Keratinocyte (primary cell): ENCODE data around the gene GNA15. TPM values are rescaled to one million over a fixed set of nuclear protein-coding genes. Genes with fewer than 3 reads are reported as not detected.

ENCODE experiments used
- DNase-seq: peaks from one replicate; pipeline ENCODE4 v3.0.0-alpha.2; 2011; ENCODE audit warnings: low read depth, missing footprints, low spot score
- FAIRE-seq: peaks from 2 replicates; lab custom pipeline; 2011; peaks lifted over from hg19 to GRCh38; lab: Jason Lieb, UNC
- H2AFZ ChIP-seq: 2 replicates; pipeline ENCODE4 v1.6.0; 2012; ENCODE audit warnings: low read length, control low read depth, inconsistent platforms; ENCODE audit not compliant: control insufficient read depth
- H3K27ac ChIP-seq: 2 replicates; pipeline ENCODE4 v1.5.1; 2011; ENCODE audit warnings: low read length; ENCODE audit not compliant: control insufficient read depth, insufficient read depth
- H3K27me3 ChIP-seq: 3 replicates; pipeline ENCODE4 v1.6.0; 2011; ENCODE audit warnings: low read length; ENCODE audit not compliant: control insufficient read depth, insufficient read depth; ENCODE audit errors: extremely low read depth
- H3K36me3 ChIP-seq, 2 experiments: 2 replicates in 1 of 2; 3 replicates in 1 of 2; pipeline ENCODE4 v1.5.1; 2011; ENCODE audit warnings: low read length in 2 of 2, mild to moderate bottlenecking in 1 of 2; ENCODE audit not compliant: control insufficient read depth in 2 of 2, insufficient read depth in 2 of 2; ENCODE audit errors: extremely low read depth in 1 of 2
- H3K4me1 ChIP-seq: 3 replicates; pipeline ENCODE4 v1.5.1; 2011; ENCODE audit warnings: low read length; ENCODE audit not compliant: control insufficient read depth, insufficient read depth; ENCODE audit errors: extremely low read depth
- H3K4me2 ChIP-seq: 3 replicates; pipeline ENCODE4 v1.6.0; 2011; ENCODE audit warnings: low read depth, low read length; ENCODE audit not compliant: control insufficient read depth, insufficient read depth; ENCODE audit errors: extremely low read depth
- H3K4me3 ChIP-seq, 3 experiments: fragments of 200-600 bp in 1 of 3; sonication (generic) in 1 of 3; 2 replicates in 2 of 3; 3 replicates in 1 of 3; pipeline ENCODE4 v1.5.1; 2011 to 2016; ENCODE audit warnings: low read length in 3 of 3, mild to moderate bottlenecking in 3 of 3, control low read depth in 2 of 3, inconsistent platforms in 1 of 3, low read depth in 1 of 3, mixed read lengths in 1 of 3, mixed run types in 1 of 3, moderate library complexity in 1 of 3; ENCODE audit not compliant: control insufficient read depth in 2 of 3, insufficient read depth in 2 of 3; ENCODE audit errors: extremely low read depth in 1 of 3
- H3K79me2 ChIP-seq: 2 replicates; pipeline ENCODE4 v1.6.0; 2012; ENCODE audit warnings: low read length; ENCODE audit not compliant: control insufficient read depth, insufficient read depth
- H3K9ac ChIP-seq: 3 replicates; pipeline ENCODE4 v1.6.0; 2011; ENCODE audit warnings: low read length; ENCODE audit not compliant: control insufficient read depth, insufficient read depth; ENCODE audit errors: extremely low read depth
- H3K9me1 ChIP-seq: 3 replicates; pipeline ENCODE4 v1.6.0; 2011; ENCODE audit warnings: low read length; ENCODE audit not compliant: control insufficient read depth, insufficient read depth; ENCODE audit errors: extremely low read depth
- H3K9me3 ChIP-seq: 2 replicates; pipeline ENCODE4 v1.5.1; 2012; ENCODE audit warnings: low read depth, low read length; ENCODE audit not compliant: control insufficient read depth
- H4K20me1 ChIP-seq: 3 replicates; pipeline ENCODE4 v1.6.0; 2011; ENCODE audit warnings: low read length; ENCODE audit not compliant: control insufficient read depth, insufficient read depth; ENCODE audit errors: extremely low read depth
- EZH2 ChIP-seq: IDR thresholded peaks from one replicate; pipeline ENCODE4 v1.6.1; 2012; ENCODE audit warnings: inconsistent platforms, mild to moderate bottlenecking, low read length, moderate library complexity
- dilution Hi-C: fragments of 300-500 bp; cut with MboI; formaldehyde crosslinking; loops from one replicate; pipeline ENCODE4 v1.7.0; 2020; ENCODE audit warnings: low sequenced_read_pairs; ENCODE audit not compliant: extremely low pct_ligation_motif_present
- polyA plus RNA-seq, 5 experiments: library from polyadenylated mRNA; depleted of rRNA in 3 of 5; stranded (reverse) in 3 of 5; stranded (forward) in 1 of 5; unstranded in 1 of 5; fragments of >200 nt; gene quantifications; 1 replicate in 1 of 5; 2 replicates in 3 of 5; 3 replicates in 1 of 5; pipeline versions ENCODE4 v1.2.1 to v1.2.3, GENCODE V29; 2011 to 2012; ENCODE audit warnings: missing spikeins in 2 of 5, low read depth in 1 of 5, low replicate concordance in 1 of 5
- TF ChIP-seq, protein P1 (sequence below), 3 experiments: IDR thresholded peaks in 1 of 3; conservative IDR thresholded peaks in 1 of 3; optimal IDR thresholded peaks in 1 of 3; 2 replicates in 2 of 3; 3 replicates in 1 of 3; pipeline versions ENCODE3 to v1.5.1; 2011; ENCODE audit warnings: low read length in 3 of 3, mild to moderate bottlenecking in 3 of 3, moderate library complexity in 2 of 3, control low read depth in 1 of 3, inconsistent platforms in 1 of 3; ENCODE audit not compliant: insufficient read depth in 2 of 3; ENCODE audit errors: extremely low read depth in 1 of 3

Gene GNA15
- polyA plus RNA-seq, 1 donor (not counting 4 experiments of a cell fraction or from before 2014, with no cell fraction given): 60.0 TPM

DNA sequence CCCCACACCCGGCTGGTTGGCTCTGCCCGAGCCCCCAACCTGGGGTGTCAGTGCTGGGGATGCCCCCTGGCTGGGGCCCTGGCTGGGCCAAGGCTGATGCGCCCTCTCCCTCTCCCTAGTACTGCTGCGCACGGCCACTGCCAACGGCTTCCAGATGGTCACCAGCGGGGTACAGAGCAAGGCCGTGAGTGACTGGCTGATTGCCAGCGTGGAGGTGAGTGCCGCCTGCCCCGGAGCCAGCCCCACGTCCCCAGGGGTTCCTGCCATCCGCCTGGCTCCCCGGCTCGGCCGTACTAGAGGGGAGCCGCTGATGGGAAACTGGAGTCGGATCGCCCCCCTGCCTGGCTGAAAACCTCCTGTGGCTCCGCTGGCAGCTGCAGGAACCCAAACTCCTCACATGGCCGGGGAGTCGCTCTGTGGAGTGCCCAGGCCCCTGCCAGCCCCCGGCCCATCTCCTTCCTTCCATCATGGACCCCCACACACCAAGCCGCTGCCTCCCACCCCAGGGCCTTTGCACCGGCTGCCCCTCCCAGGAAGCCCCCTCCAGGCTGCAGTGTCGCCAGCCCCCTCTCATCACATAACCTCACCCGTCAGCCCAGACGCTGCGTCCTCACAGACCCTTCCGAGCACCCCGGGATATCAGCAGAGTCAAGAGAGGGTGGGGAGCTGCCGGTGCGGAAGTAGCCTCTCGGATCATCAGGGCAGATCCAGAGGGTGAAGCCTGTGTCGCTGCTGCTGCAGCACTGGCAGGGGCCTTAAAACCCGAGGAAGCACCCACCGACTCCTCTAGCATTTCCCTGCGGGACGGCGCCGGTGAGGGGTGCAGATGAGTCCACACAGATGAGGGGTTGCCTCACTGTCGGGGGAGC, 60.5 kb downstream of the GNA15 start:
- no peak overlapping the region for H3K9ac ChIP-seq
- H3K36me3 ChIP-seq: peaks cover 8 to 19% of the 10 kb centered on the region in 2 experiments
- H4K20me1 ChIP-seq: peaks cover 6% of the 10 kb centered on the region
- H3K27me3 ChIP-seq: no peaks in the 10 kb centered on the region
- no peak overlapping the region for H3K4me2 ChIP-seq
- H3K9me1 ChIP-seq: no peaks in the 10 kb centered on the region
- H3K9me3 ChIP-seq: no peaks in the 10 kb centered on the region
- FAIRE-seq (no peak), DNase-seq (no peak)
- dilution Hi-C loops: no loop called here
- no peak overlapping the region for H3K4me3 ChIP-seq
- H2AFZ ChIP-seq: no peak overlapping the region
- peaks cover 23% of the 10 kb centered on the region for H3K79me2 ChIP-seq
- no peaks in the 10 kb centered on the region for H3K4me1 ChIP-seq
- H3K27ac ChIP-seq: no peak overlapping the region
- TF ChIP-seq, protein P1, sequence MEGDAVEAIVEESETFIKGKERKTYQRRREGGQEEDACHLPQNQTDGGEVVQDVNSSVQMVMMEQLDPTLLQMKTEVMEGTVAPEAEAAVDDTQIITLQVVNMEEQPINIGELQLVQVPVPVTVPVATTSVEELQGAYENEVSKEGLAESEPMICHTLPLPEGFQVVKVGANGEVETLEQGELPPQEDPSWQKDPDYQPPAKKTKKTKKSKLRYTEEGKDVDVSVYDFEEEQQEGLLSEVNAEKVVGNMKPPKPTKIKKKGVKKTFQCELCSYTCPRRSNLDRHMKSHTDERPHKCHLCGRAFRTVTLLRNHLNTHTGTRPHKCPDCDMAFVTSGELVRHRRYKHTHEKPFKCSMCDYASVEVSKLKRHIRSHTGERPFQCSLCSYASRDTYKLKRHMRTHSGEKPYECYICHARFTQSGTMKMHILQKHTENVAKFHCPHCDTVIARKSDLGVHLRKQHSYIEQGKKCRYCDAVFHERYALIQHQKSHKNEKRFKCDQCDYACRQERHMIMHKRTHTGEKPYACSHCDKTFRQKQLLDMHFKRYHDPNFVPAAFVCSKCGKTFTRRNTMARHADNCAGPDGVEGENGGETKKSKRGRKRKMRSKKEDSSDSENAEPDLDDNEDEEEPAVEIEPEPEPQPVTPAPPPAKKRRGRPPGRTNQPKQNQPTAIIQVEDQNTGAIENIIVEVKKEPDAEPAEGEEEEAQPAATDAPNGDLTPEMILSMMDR (optimal IDR thresholded peaks at IDR 0.05 in 1 of 3, IDR thresholded peaks at IDR 0.05 in 1 of 3, conservative IDR thresholded peaks at IDR 0.05 in 1 of 3; ENCODE audit: extremely low read depth in 1 of 3, insufficient read depth in 2 of 3, low read length in 3 of 3): no peak
- no peak for TF ChIP-seq EZH2

DNA sequence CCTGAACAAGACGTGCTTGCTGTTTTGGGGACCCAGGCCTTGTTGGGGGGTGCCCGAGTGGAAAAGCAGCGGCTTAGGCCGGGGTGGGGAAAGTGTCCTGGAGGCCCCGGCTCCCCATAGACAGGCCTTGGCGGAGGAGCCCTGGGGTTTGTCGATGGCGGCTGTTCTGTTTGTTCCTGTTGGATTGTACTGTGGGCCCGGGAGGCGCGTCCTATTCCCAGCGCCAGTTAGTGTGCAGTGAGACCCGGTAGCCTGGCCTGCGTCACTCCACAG, 61.0 kb downstream of the GNA15 start:
- H3K27ac ChIP-seq: no peak overlapping the region
- H3K79me2 ChIP-seq: peaks cover 18% of the 10 kb centered on the region
- dilution Hi-C loops: no loop called here
- peaks cover 8 to 21% of the 10 kb centered on the region in 2 experiments for H3K36me3 ChIP-seq
- H3K4me3 ChIP-seq: no peak overlapping the region
- H2AFZ ChIP-seq: no peak overlapping the region
- FAIRE-seq: no peak
- H4K20me1 ChIP-seq: peaks cover 3% of the 10 kb centered on the region
- no peak for TF ChIP-seq EZH2
- TF ChIP-seq, protein P1 (optimal IDR thresholded peaks at IDR 0.05 in 1 of 3, IDR thresholded peaks at IDR 0.05 in 1 of 3, conservative IDR thresholded peaks at IDR 0.05 in 1 of 3; ENCODE audit: extremely low read depth in 1 of 3, insufficient read depth in 2 of 3, low read length in 3 of 3): no peak
- no peaks in the 10 kb centered on the region for H3K27me3 ChIP-seq
- H3K4me1 ChIP-seq: no peaks in the 10 kb centered on the region
- no peak for DNase-seq
- H3K9me1 ChIP-seq: no peaks in the 10 kb centered on the region
- no peaks in the 10 kb centered on the region for H3K9me3 ChIP-seq
- no peak overlapping the region for H3K4me2 ChIP-seq
- no peak overlapping the region for H3K9ac ChIP-seq
